T-helper 17 cell (primary cell): ENCODE data around the gene RAB3IP. TPM values are rescaled to one million over a fixed set of nuclear protein-coding genes. Genes with fewer than 3 reads are reported as not detected.

Experiments
- ATAC-seq: fragments of 150-1000 bp; cut with Tn5 transposase; 2 replicates; pipeline ENCODE4 v1.10.0; 2021; ENCODE audit warnings: mild to moderate bottlenecking, moderate library complexity
- DNase-seq, 3 donors: peaks; one replicate each; pipeline versions ENCODE4 v3.0.0 to v3.0.0-alpha.2; 2020 to 2021
- H3K9me3 ChIP-seq: one replicate; pipeline ENCODE4 v1.7.0; 2013; ENCODE audit warnings: low read length, mild to moderate bottlenecking; ENCODE audit not compliant: control insufficient read depth, poor library complexity, severe bottlenecking
- H3K27ac Mint-ChIP-seq: one replicate; pipeline ENCODE4 v1.8.0; 2022; ENCODE audit warnings: mild to moderate bottlenecking, moderate library complexity, mixed read lengths
- H3K27me3 Mint-ChIP-seq: one replicate; pipeline ENCODE4 v1.8.0; 2022; ENCODE audit warnings: mixed read lengths
- H3K36me3 Mint-ChIP-seq: one replicate; pipeline ENCODE4 v1.8.0; 2022; ENCODE audit warnings: low read depth, mixed read lengths
- H3K4me1 Mint-ChIP-seq: one replicate; pipeline ENCODE4 v1.8.0; 2022; ENCODE audit warnings: mild to moderate bottlenecking, mixed read lengths
- H3K4me3 Mint-ChIP-seq: one replicate; pipeline ENCODE4 v1.8.0; 2022; ENCODE audit warnings: mild to moderate bottlenecking, moderate library complexity, mixed read lengths
- total RNA-seq, 4 donors: library from RNA in 2 of 4; stranded (reverse) in 2 of 4; gene quantifications; one replicate each; pipeline ENCODE4 v1.2.3 and lab custom pipeline; 2022 to 2026

Gene RAB3IP, protein sequence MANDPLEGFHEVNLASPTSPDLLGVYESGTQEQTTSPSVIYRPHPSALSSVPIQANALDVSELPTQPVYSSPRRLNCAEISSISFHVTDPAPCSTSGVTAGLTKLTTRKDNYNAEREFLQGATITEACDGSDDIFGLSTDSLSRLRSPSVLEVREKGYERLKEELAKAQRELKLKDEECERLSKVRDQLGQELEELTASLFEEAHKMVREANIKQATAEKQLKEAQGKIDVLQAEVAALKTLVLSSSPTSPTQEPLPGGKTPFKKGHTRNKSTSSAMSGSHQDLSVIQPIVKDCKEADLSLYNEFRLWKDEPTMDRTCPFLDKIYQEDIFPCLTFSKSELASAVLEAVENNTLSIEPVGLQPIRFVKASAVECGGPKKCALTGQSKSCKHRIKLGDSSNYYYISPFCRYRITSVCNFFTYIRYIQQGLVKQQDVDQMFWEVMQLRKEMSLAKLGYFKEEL
- total RNA-seq = 10 to 100 TPM; 26.6 TPM
- total RNA-seq (lab: John Stamatoyannopoulos, UW) = 21.1 to 39.2 reads per million in 2 donors

DNA sequence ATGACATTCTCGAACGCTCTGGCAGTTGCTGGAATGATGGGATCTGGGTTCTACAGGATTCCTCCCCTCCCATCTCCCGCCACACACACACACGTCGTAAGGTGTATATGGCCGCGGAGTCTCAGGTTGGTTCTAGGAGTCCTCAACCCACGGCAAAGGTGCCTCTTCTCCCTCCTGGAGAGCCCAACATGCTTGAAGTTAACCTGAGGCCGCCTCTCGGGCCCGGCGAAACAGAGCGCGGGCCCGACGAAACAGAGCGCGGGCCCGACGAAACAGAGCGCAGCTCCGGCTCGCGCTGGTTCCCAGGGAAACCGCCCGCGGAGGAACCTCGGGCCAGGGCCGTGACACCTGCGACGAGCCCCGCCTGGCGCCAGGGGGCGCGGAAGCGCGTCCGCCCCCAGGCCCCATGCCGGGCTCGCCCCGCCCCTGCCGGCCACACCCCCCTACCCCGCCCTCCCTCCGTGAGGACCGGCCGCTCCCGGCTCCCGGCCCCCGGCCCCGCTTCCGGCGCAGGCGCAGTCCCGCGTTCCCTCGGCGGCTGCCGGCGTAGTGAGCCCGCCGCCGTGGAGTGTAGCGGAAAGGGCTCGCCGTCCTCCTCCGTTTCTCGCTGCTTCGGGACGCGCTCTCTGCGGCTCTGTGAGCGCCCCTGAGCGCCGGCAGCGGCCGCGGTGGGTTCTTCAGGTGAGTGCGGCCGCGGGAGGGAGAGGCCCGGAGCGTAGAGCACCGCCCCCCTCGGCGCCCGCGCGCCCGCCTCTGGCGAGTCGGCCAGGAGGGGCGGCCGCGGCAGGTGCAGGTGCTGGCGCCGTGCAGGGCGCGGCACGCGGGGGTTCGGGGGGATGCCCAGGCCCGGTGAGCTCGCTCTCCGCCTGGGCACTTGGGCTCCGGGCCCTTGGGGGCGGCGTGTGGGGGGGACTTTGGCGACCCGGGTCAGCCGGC, at the start of gene RAB3IP:
Gene RAB3IP, plus strand, starts transcription at position 510 of the 936 bp plus-strand sequence. CDS start 16,549 bp downstream, outside the sequence.
- ATAC-seq = peak; percentile 90
- H3K27me3 Mint-ChIP-seq = peaks cover 17% of the 10 kb centered on the region
- no peaks in the 10 kb centered on the region for H3K9me3 ChIP-seq
- H3K27ac Mint-ChIP-seq = peak within 1 kb of the TSS; percentile 85
- peaks cover 16% of the 10 kb centered on the region for H3K4me1 Mint-ChIP-seq
- H3K36me3 Mint-ChIP-seq = no peaks in the 10 kb centered on the region
- peak; percentile 87 to 95 (median 93) for DNase-seq
- peak within 1 kb of the TSS; percentile 93 for H3K4me3 Mint-ChIP-seq

DNA sequence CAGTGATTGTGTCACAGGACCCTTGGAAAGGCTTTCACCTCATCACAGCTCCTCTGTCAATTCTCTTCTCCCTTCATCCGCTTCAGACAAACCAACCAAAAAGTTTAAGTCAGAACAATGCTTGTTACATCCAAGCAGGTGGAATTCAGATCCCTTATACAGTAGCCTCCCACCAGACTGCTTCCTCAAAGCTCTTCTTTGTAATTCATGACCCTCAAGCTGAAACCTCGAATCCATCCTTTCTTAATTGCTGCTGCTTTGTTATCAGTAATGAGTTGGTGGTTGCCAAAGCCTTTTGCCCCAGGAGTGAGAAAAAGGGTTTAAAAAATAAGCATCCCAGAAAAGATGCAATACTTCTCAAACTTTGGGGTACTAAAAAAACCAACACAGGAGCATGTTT, 49.0 kb upstream of the RAB3IP start:
- peak overlapping the region; percentile 14 for H3K27ac Mint-ChIP-seq
- peaks cover 2% of the 10 kb centered on the region for H3K4me1 Mint-ChIP-seq
- H3K36me3 Mint-ChIP-seq = no peaks in the 10 kb centered on the region
- H3K9me3 ChIP-seq = no peaks in the 10 kb centered on the region
- H3K27me3 Mint-ChIP-seq = peaks cover 28% of the 10 kb centered on the region
- ATAC-seq (no peak), DNase-seq (no peak)
- no peak overlapping the region for H3K4me3 Mint-ChIP-seq

DNA sequence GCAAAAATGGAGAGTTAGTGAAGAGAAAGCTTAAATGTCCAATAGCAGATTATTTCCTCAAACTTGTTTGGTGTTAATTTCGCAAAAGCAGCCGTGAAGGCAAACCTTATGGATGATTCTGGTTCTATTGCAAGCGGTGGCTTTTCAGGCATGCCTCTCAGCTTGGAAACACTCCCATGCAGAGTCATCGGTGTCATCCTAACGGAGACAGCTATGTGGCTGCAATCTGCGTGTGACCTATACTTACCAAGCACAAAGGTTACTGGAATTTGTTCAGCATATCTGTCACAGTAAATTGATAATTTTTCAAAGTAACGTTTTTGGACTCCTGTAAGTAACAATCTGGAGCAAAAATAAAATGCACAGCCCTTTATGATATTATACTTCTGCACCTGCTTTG, 44.5 kb upstream of the RAB3IP start:
- ATAC-seq = no peak
- peaks cover 24% of the 10 kb centered on the region for H3K27me3 Mint-ChIP-seq

DNA sequence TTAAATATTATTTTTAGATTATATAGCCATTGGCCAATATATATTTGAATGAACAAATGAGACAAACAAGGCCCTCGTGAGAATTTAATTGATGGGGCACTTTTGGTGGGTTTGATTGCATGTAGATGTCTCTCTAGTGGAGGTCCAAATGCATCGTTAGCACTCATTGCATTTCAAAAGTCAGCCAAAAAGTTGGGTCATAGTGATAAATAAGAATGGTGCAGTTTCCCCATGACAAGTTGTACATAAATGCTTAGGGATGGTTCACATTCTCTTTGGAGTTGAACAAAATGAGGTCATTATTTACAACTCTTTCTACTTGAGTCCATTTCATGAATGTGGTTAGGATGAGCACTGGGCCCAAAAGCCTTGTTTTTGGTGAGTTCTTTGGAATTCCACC, 40.6 kb upstream of the RAB3IP start:
- ATAC-seq = no peak

More for the DNA sequence above, 44.5 kb upstream of the RAB3IP start:
- no peak for DNase-seq
- Mint-ChIP-seq H3K36me3 (no peaks in the 10 kb centered on the region), H3K27ac (no peak overlapping the region), H3K4me1 (peaks cover 2% of the 10 kb centered on the region), H3K4me3 (no peak overlapping the region)
- H3K9me3 ChIP-seq = no peaks in the 10 kb centered on the region

DNA sequence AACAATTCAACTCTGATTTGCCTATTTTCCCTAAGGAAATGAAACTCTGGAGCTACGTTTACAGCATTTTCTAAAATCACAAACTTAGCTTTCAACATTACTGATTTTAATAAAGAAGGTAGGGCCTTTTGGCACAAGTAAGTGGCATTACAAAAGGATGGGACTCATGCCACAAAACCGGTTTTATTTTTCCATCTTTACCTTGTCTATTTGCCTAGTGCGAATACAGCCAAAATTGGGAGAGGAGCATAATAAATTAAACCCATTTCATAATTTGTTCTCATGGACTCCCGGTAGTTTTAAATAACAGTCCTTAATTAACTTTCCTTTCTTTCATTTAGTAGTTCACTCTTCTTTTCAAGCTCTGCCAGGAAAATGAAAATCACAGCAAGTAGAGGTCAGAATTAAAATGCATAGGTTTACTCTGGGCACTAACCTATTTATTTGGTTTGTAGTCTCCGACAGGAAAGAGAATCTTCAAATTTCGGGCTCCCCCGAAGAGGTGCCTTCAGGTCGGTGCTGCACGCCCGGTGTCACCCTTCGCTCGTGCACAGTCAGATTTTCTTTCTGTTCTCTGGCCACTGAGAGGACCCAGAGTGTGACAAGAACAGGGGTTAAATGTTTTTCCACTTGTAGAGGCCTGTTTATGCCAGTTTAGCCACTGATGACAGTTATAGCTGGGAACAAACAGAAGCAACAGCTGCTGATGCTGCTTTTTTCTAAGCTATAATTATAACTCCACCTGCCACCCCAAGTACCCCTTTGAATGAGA, 39.7 kb upstream of the RAB3IP start, which contains the start of gene BEST3:
Gene BEST3, minus strand, starts transcription at position 535 of the 772 bp plus-strand sequence. CDS start 1,505 bp downstream, outside the sequence.
- peaks cover 26% of the 10 kb centered on the region for H3K27me3 Mint-ChIP-seq
- ATAC-seq (no peak), DNase-seq (no peak)
- no peaks in the 10 kb centered on the region for H3K36me3 Mint-ChIP-seq
- no peak within 1 kb of the TSS for H3K27ac Mint-ChIP-seq
- H3K4me3 Mint-ChIP-seq = no peak within 1 kb of the TSS
- H3K9me3 ChIP-seq = no peaks in the 10 kb centered on the region
- peaks cover 2% of the 10 kb centered on the region for H3K4me1 Mint-ChIP-seq

More for the DNA sequence above, 40.6 kb upstream of the RAB3IP start:
- H3K4me1 Mint-ChIP-seq = peaks cover 2% of the 10 kb centered on the region
- no peaks in the 10 kb centered on the region for H3K36me3 Mint-ChIP-seq
- H3K9me3 ChIP-seq = no peaks in the 10 kb centered on the region
- no peak overlapping the region for H3K4me3 Mint-ChIP-seq
- peaks cover 30% of the 10 kb centered on the region for H3K27me3 Mint-ChIP-seq
- no peak overlapping the region for H3K27ac Mint-ChIP-seq
- DNase-seq = no peak

DNA sequence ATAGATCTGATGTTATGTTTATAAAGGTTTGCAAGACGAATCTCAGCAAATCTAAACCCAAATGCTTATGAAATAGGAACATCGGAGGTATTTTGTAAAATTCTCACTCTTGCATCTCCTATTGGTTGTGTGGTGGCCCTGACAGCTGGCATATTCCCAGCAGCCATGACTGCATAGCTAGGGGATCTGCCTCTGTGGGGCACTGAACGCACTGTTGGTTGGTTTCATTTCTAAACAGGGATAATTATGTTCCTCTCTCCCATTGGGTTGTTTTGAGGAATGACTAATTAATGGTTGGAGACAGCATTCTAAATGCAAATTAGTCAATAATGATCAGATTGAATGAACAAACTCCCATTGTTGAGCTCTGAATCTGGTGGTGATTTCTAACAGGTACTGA, 36.8 kb upstream of the RAB3IP start:
- H3K9me3 ChIP-seq = no peaks in the 10 kb centered on the region
- Mint-ChIP-seq H3K4me1 (no peaks in the 10 kb centered on the region), H3K27me3 (peaks cover 31% of the 10 kb centered on the region), H3K4me3 (no peak overlapping the region), H3K36me3 (peaks cover 5% of the 10 kb centered on the region), H3K27ac (no peak overlapping the region)
- no peak for ATAC-seq
- DNase-seq = no peak

DNA sequence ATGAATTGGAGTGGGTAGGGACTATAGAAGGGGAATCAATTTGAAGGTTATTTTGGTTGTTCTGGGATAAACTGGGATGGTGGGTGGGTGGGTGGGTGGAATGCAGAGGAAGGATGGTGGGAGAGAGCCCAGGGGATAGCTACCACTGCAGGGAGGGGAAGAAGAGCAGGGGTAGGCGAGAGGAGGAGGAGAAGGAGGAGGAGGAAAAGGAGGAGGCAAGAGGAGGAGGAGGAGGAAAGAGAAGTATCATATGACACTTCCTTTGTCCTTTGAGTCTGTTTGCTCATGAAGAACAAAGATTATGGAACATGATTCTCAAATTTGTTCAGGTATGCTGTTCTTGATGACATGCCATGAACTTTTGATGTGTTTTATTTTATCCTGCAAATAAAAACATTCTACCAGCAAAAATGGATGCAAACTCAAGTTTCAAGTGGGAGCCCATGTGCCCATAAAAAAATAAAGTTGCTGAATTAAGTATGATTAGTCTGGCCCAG, 35.5 kb upstream of the RAB3IP start:
- no peaks in the 10 kb centered on the region for H3K4me1 Mint-ChIP-seq
- peaks cover 34% of the 10 kb centered on the region for H3K27me3 Mint-ChIP-seq
- peaks cover 5% of the 10 kb centered on the region for H3K36me3 Mint-ChIP-seq
- H3K27ac Mint-ChIP-seq = no peak overlapping the region
- H3K4me3 Mint-ChIP-seq = no peak overlapping the region
- no peaks in the 10 kb centered on the region for H3K9me3 ChIP-seq
- ATAC-seq = no peak
- DNase-seq = no peak

DNA sequence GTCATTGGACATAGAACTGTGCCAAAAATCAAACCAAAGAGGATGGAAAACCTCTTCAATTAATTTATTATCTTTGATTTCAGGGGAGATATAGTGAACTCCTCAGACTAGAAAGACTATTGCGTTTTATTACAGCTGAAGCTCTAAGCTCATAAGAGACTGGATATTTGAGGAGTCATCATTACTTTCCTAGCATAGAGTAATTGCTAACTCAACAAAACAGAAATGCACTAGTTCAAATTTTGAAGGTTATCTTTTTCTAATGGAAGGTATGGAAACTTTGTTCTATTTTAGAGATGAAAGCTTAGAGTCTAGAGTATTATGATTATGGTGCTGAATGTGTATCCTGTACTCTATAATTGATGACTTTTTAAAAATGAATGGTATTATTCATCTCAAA, 34.3 kb upstream of the RAB3IP start:
- Mint-ChIP-seq H3K4me1 (no peaks in the 10 kb centered on the region), H3K36me3 (peaks cover 5% of the 10 kb centered on the region), H3K27me3 (peaks cover 34% of the 10 kb centered on the region), H3K27ac (no peak overlapping the region), H3K4me3 (no peak overlapping the region)
- ATAC-seq = no peak
- DNase-seq = no peak
- H3K9me3 ChIP-seq = no peaks in the 10 kb centered on the region

DNA sequence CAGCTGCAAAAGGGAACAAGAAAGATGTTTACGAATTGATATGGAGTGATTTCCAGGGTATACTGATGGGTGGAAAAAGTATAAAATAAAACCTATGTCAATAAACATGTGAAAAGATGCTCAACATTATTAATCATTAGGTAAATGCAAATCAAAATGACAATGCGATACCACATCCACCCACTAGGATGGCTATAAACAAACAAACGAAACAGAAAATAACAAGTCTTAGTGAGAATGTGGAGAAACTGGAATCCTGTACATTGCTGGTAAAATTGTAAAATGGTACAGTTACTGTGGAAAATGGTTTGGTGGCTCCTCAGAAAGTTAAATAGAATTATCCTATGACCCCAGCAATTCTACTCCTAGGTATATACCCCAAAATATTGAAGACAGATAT, 30.0 kb upstream of the RAB3IP start:
- no peaks in the 10 kb centered on the region for H3K4me1 Mint-ChIP-seq
- H3K27me3 Mint-ChIP-seq = peaks cover 32% of the 10 kb centered on the region
- no peak overlapping the region for H3K27ac Mint-ChIP-seq
- H3K4me3 Mint-ChIP-seq = no peak overlapping the region
- no peaks in the 10 kb centered on the region for H3K9me3 ChIP-seq
- no peak for ATAC-seq
- DNase-seq = no peak
- H3K36me3 Mint-ChIP-seq = peaks cover 5% of the 10 kb centered on the region

DNA sequence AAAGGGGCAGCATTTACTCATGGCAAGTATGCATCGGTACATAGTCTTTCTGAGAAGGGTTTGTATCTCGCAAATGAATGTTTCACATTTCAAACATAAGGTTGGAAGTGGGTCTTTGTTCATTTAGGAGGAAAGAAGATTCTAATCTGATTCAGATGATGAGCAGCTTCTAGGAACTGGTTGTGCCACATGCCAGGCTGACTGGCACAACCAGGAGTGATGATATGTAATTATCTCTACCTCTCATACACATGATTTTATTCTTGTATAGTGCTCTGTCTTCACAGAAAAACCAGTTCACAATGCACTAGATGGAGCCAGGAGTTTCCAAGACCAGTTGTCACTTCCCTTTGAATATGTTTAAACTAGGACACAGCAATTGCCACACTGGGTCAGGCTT, 25.8 kb upstream of the RAB3IP start:
- ATAC-seq (no peak), DNase-seq (no peak)
- Mint-ChIP-seq H3K27ac (no peak overlapping the region), H3K27me3 (peaks cover 23% of the 10 kb centered on the region), H3K36me3 (no peaks in the 10 kb centered on the region), H3K4me3 (no peak overlapping the region), H3K4me1 (no peaks in the 10 kb centered on the region)
- H3K9me3 ChIP-seq = no peaks in the 10 kb centered on the region

DNA sequence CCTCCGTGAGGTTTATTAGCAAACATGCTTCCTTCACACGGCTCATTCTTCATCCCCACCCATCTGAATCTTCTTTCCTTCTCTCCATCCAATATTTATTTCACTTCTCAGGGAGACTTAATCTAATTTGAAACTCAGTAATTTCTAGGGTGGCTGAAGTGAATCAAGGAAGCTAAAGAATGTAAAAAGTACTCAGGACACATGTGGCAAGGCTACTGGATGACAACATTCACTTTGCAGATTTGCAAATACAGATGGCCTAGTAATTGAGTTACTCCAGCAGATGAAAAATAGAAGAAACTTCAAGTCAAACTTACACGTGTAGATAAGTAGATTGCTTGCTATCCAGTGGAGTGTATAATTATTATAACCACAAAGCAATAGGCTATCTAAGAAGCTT, 24.1 kb upstream of the RAB3IP start:
- H3K4me3 Mint-ChIP-seq = no peak overlapping the region
- ATAC-seq (no peak), DNase-seq (no peak)
- H3K4me1 Mint-ChIP-seq = no peaks in the 10 kb centered on the region
- no peak overlapping the region for H3K27ac Mint-ChIP-seq
- no peaks in the 10 kb centered on the region for H3K9me3 ChIP-seq
- H3K36me3 Mint-ChIP-seq = no peaks in the 10 kb centered on the region
- H3K27me3 Mint-ChIP-seq = peaks cover 15% of the 10 kb centered on the region
